HTERT RPE-1 (cell line): ENCODE results near the gene SYTL1.

Experiments
- in situ Hi-C: fragments of 300-500 bp; cut with MboI; formaldehyde crosslinking; loops from 4 replicates; pipeline ENCODE4 v1.14.3; 2020; ENCODE audit warnings: low sequenced_read_pairs

Gene SYTL1

GRCh38 chr1:27363766-27364695 is 22.2 kb downstream of the SYTL1 start:
- in situ Hi-C loops: no loop called here

GRCh38 chr1:27364696-27365371 is 23.0 kb downstream of the SYTL1 start:
- in situ Hi-C loops: no loop called here

GRCh38 chr1:27365372-27366112 is 23.7 kb downstream of the SYTL1 start:
- in situ Hi-C loops: no loop called here

GRCh38 chr1:27366113-27366410 is 24.2 kb downstream of the SYTL1 start:
- in situ Hi-C loops: no loop called here

- in situ Hi-C loops: no loop called here
Observed at GRCh38 chr1:27366411-27367159, 24.8 kb downstream of the SYTL1 start, which contains the start of gene MAP3K6. MAP3K6 (minus strand) TSS chr1:27366961; CDS start chr1:27366597, 364 bp downstream.

GRCh38 chr1:27367160-27367650 is 25.4 kb downstream of the SYTL1 start:
- in situ Hi-C loops: no loop called here

- in situ Hi-C loops: no loop called here
Observed at GRCh38 chr1:27368869-27369582, 27.2 kb downstream of the SYTL1 start.

- in situ Hi-C loops: no loop called here
Observed at GRCh38 chr1:27372022-27372807, 30.4 kb downstream of the SYTL1 start.

GRCh38 chr1:27372808-27373690 is 31.2 kb downstream of the SYTL1 start:
- in situ Hi-C loops: no loop called here

- in situ Hi-C loops: no loop called here
Observed at GRCh38 chr1:27374362-27375086, 32.7 kb downstream of the SYTL1 start, which contains the start of gene FCN3. FCN3 (minus strand) TSS chr1:27374824; CDS start chr1:27374818, 6 bp downstream.

- in situ Hi-C loops: no loop called here
Observed at GRCh38 chr1:27377760-27378495, 36.1 kb downstream of the SYTL1 start.

GRCh38 chr1:27379564-27380122 is 37.8 kb downstream of the SYTL1 start:
- in situ Hi-C loops: no loop called here

- in situ Hi-C loops: no loop called here
Observed at GRCh38 chr1:27380224-27380623, 38.4 kb downstream of the SYTL1 start.

- in situ Hi-C loops: no loop called here
Observed at GRCh38 chr1:27380766-27381733, 39.2 kb downstream of the SYTL1 start.
